ENCODE measurements around the gene CAV2. TPM values are rescaled to one million over a fixed set of nuclear protein-coding genes. Genes with fewer than 3 reads are reported as not detected.

CAV2 gene
- total RNA-seq, 1 experiment from 2014 or later = 260 TPM

DNA sequence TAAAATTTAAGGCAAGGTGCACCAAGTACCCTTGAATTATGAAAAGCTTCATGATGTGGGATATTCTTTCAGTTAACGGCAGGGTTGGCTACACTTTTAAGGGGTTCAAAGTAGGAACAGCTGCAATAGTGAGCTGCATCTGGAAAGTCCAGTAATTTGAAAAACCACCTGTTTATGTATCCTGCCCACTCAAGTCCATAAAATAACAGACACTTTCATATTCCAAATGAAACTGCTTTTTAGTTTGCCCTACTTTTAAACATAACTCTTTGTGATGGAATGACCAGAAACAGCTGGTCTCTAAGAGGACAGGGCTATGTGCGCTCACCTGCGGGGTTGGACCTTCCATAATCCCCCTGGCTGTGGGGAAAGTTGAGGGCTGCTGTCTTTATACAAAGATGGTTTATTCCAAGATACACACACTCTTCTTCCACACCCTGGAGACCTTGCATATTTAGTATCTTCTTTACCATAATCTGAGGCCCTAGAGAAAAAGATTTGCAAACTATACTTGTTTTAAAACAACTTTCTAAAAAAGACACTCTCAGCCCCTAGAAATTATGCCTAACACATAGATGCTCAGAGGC is 32.7 kb downstream of the CAV2 start:
- Histone ChIP-seq H4K20me1 (ENCODE audit: insufficient read depth) (no peaks in the 10 kb centered on the region), H3K79me2 (ENCODE audit: low read depth) (peaks cover 70% of the 10 kb centered on the region), H3K4me3 (no peak overlapping the region), H3K4me1 (replicated peaks; ENCODE audit: insufficient read depth) (peaks cover 32% of the 10 kb centered on the region), H3K9me3 (ENCODE audit: insufficient read depth, low read depth) (no peaks in the 10 kb centered on the region), H3K27me3 (ENCODE audit: insufficient read depth, low read depth) (no peaks in the 10 kb centered on the region), H3K4me2 (no peak overlapping the region), H3K27ac (no peak overlapping the region), H3F3A (ENCODE audit: insufficient read depth, low read depth) (no peaks in the 10 kb centered on the region), H3K9me2 (ENCODE audit: insufficient read depth) (no peaks in the 10 kb centered on the region), H3K36me3 (ENCODE audit: low read depth) (peaks cover 61% of the 10 kb centered on the region), H2AFZ (no peak overlapping the region)
- ChIA-PET POLR2A (ENCODE audit: unreplicated experiment) (no interaction called here), CTCF (no interaction called here)
- no peak for TF ChIP-seq EZH2 (IDR thresholded peaks at IDR 0.05; ENCODE audit: low read depth)
- TF ChIP-seq, protein P1, sequence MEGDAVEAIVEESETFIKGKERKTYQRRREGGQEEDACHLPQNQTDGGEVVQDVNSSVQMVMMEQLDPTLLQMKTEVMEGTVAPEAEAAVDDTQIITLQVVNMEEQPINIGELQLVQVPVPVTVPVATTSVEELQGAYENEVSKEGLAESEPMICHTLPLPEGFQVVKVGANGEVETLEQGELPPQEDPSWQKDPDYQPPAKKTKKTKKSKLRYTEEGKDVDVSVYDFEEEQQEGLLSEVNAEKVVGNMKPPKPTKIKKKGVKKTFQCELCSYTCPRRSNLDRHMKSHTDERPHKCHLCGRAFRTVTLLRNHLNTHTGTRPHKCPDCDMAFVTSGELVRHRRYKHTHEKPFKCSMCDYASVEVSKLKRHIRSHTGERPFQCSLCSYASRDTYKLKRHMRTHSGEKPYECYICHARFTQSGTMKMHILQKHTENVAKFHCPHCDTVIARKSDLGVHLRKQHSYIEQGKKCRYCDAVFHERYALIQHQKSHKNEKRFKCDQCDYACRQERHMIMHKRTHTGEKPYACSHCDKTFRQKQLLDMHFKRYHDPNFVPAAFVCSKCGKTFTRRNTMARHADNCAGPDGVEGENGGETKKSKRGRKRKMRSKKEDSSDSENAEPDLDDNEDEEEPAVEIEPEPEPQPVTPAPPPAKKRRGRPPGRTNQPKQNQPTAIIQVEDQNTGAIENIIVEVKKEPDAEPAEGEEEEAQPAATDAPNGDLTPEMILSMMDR (conservative IDR thresholded peaks at IDR 0.05) = no peak
- no TSS peak for BruUV-seq (replicated peaks)
- intact Hi-C loops (cut with micrococcal nuclease; ENCODE audit: unreplicated experiment) = no loop called here
- no peak for DNase-seq

DNA sequence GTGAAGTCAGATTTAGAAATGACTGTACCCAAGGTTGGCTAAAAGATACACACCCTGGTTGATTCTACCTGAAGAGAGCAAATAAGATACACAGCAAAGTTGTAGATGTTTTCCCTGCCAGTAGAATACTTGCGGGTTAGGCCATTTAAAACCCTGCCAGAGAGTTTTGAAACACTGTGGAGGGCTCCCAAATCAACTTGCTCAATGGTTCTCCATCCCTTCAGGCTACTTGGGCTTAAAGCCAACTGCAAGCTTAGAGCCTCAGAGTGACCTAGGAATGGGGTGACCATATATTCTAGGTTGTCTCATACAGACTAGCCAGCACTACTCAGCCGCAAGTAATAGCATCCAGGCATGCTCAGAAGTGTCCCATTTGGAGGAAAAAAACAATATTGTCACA is 35.3 kb downstream of the CAV2 start:
- CTCF ChIA-PET = no interaction called here
- no peak overlapping the region for H3K4me2 ChIP-seq
- no peak overlapping the region for H2AFZ ChIP-seq
- BruUV-seq (replicated peaks) = no TSS peak
- H3K27me3 ChIP-seq (ENCODE audit: insufficient read depth, low read depth) = no peaks in the 10 kb centered on the region
- peaks cover 63% of the 10 kb centered on the region for H3K36me3 ChIP-seq (ENCODE audit: low read depth)
- no peaks in the 10 kb centered on the region for H3F3A ChIP-seq (ENCODE audit: insufficient read depth, low read depth)
- no peaks in the 10 kb centered on the region; the same call in 1 of the 2 replicates for H3K9me3 ChIP-seq (ENCODE audit: insufficient read depth, low read depth)
- H4K20me1 ChIP-seq (ENCODE audit: insufficient read depth) = no peaks in the 10 kb centered on the region
- DNase-seq = no peak
- POLR2A ChIA-PET (ENCODE audit: unreplicated experiment) = no interaction called here
- peaks cover 52% of the 10 kb centered on the region for H3K79me2 ChIP-seq (ENCODE audit: low read depth)
- no peak for TF ChIP-seq EZH2 (IDR thresholded peaks at IDR 0.05; ENCODE audit: low read depth)
- TF ChIP-seq, protein P1 (conservative IDR thresholded peaks at IDR 0.05) = no peak
- H3K9me2 ChIP-seq (ENCODE audit: insufficient read depth) = no peaks in the 10 kb centered on the region
- H3K4me1 ChIP-seq (replicated peaks; ENCODE audit: insufficient read depth) = peaks cover 6% of the 10 kb centered on the region; the same call in 1 of the 2 replicates
- intact Hi-C loops (cut with micrococcal nuclease; ENCODE audit: unreplicated experiment) = no loop called here
- H3K4me3 ChIP-seq = no peak overlapping the region
- H3K27ac ChIP-seq = no peak overlapping the region

DNA sequence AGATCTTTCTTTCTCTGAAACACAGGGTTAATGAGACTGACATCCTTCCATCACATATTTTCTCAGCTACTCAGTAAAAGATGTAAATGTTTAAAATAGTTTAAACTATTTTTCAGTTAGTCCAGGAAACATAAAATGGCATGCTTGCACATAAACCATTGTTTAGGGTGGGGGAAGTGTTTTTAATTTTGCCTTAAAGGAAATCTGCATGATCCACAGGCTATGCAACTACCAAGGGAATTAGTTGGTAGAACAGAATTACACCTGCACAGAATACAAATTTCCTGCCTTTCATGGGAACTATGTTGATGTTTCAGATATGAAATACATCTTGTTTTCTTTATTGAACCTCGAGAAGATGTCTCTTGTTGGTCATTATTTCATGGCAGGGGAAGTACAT is 35.9 kb downstream of the CAV2 start:
- Histone ChIP-seq H3F3A (ENCODE audit: insufficient read depth, low read depth) (no peaks in the 10 kb centered on the region), H3K4me1 (replicated peaks; ENCODE audit: insufficient read depth) (peaks cover under 1% of the 10 kb centered on the region; the same call in 1 of the 2 replicates), H3K27me3 (ENCODE audit: insufficient read depth, low read depth) (no peaks in the 10 kb centered on the region), H4K20me1 (ENCODE audit: insufficient read depth) (no peaks in the 10 kb centered on the region), H3K4me3 (no peak overlapping the region), H3K9me3 (ENCODE audit: insufficient read depth, low read depth) (no peaks in the 10 kb centered on the region; the same call in 1 of the 2 replicates), H3K4me2 (no peak overlapping the region), H3K9me2 (ENCODE audit: insufficient read depth) (no peaks in the 10 kb centered on the region), H3K36me3 (ENCODE audit: low read depth) (peaks cover 57% of the 10 kb centered on the region), H3K27ac (no peak overlapping the region), H3K79me2 (ENCODE audit: low read depth) (peaks cover 46% of the 10 kb centered on the region), H2AFZ (no peak overlapping the region)
- BruUV-seq (replicated peaks) = no TSS peak
- intact Hi-C loops (cut with micrococcal nuclease; ENCODE audit: unreplicated experiment) = no loop called here
- TF ChIP-seq EZH2 (IDR thresholded peaks at IDR 0.05; ENCODE audit: low read depth) = no peak
- TF ChIP-seq, protein P1 (conservative IDR thresholded peaks at IDR 0.05) = no peak
- POLR2A ChIA-PET (ENCODE audit: unreplicated experiment) = no interaction called here
- no peak for DNase-seq
- CTCF ChIA-PET = no interaction called here
